ENCODE measurements around the gene TPST2. TPM values are rescaled to one million over a fixed set of nuclear protein-coding genes. Genes with fewer than 3 reads are reported as not detected.
A peak's percentile ranks its signal among the peaks of the same experiment; 100 is the strongest.
"Not testable (repeated sequence)": the region's sequence is repeated elsewhere in the genome, so short reads cannot be mapped to it uniquely, and the experiment has no call there.

TPST2 gene
- 58.7 TPM for total RNA-seq
- long read RNA-seq, full-length matches to known transcripts, result 296 of 370 reads
- long read RNA-seq, partial matches to known transcripts, result 34 of 370 reads
- long read RNA-seq, other reads (novel, unspliced or antisense), result 40 of 370 reads

DNA sequence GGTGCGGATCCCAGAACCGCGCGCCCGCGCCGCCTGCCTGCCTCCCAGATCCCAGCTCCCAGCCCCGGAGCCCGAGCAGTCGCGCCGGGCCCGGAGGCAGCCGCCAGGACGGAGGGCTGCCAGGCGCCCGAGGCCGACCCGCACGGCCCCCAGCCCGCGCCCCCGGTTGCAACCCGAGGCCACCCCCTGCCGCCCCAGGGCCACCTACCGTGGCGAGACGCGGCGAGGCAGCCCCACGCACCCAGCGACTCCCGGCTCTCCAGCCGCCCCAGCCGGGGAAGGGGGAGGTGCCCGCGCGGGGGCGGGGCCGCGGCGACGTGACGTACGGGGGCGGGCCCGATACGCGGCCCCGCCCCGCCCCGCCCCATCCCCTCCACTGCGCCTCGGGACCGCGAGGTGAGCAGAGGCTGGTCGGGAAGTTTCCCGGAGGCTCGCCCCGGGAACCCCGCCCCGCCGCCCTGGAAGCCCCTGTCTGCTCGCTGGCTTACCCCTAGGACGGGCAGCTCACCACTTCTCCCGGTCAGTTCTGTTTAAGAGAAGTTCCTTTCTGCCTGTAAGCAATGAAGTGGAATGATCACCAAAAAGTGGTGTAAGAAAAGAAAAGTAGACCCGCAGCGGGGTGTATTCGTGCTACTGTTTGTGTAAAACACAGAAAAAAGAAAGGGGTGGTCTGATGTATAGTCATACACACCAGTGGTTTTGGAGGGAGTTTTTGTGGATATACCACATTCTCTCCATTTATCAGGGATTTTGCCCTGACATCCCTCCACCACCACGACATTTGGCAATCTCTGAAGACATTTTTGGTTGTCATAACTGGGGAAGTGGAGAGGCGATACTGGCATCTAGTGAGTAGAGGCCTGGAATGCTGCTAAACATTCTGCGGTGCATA lies at the start of gene TPST2:
Gene TPST2, minus strand, starts transcription at position 288 of the 892 bp plus-strand sequence. CDS start 48,502 bp downstream, outside the sequence.
- DNase-seq (ENCODE audit: low spot score), result peak; percentile 94

DNA sequence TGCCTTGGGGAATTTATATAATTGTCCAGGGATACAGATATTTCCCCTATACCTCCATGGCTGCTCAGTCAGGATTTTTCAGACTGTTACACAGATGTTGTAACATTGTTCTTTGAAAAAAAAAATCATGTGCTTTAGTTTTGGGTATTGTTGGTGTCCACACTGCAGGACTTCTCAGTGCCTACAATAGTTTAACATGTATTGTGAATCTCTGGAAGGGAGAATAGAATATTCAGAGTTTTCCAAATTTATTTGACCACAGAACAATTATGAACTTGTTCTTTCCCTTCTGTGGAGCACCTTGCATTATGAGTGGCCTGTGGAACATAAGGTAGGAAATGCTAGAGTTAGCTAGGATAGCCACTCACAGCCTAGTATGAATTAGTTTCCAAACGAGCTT lies 46.4 kb upstream of the TPST2 start:
- no peak for DNase-seq (ENCODE audit: low spot score)

DNA sequence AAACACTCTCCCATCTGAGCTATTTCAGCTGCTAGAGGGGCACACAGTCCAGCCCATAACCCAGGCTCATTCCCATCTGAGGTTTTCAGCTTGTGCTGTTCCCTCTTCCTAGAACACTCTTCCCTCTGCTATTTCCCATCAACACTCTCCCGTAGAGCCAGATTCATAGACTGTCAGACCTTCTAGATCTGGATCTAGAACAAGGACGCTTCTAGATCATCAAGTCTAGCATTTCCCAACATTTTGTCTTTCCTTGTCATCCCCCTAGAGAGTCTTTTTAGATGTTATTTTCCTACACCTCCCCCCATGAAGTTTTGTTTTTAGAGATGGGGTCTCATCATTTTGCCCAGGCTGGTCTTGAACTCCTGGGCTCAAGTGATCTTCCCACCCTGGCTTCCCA lies 45.2 kb upstream of the TPST2 start:
- DNase-seq (ENCODE audit: low spot score), result no peak

DNA sequence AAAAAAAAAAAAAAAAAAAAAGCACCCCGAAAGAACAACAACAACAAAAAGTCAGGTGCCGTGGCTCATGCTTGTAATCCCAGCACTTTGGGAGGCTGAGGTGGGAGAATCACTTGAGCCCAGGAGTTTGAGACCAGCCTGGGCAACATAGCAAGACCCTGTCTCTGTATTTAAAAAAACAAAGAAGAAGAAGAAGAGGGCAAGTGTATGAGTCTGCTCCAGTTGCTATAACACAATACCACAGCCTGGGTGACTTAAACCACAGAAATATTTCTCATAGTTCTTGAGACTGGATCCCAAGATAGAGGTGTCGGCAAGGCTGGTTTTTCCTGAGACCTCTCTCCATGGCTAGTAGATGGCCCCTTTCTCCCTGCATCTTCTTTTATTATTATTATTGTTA lies 44.3 kb upstream of the TPST2 start:
- DNase-seq (ENCODE audit: low spot score), result no peak

- DNase-seq (ENCODE audit: low spot score), result no peak
Observed at GRCh38 chr22:26632422-26633155, 42.7 kb upstream of the TPST2 start.

DNA sequence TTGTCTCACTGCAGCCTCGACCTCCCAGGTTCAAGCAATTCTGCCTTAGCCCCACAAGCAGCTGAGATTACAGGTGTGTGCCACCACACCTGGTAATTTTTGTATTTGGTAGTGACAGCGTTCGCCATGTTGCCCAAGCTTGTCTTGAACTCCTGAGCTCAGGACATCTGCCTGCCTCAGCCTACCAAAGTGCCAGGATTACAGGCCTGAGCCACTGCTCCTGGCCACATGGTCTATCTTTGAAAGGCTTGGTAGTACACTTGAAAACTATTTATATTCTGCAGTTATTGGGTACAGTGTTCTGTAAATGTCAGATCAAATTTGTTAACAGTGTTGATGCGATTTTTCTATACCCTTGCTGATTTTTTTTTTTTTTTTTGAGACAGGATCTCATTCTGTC lies 41.4 kb upstream of the TPST2 start:
- DNase-seq (ENCODE audit: low spot score), result peak; percentile 43

DNA sequence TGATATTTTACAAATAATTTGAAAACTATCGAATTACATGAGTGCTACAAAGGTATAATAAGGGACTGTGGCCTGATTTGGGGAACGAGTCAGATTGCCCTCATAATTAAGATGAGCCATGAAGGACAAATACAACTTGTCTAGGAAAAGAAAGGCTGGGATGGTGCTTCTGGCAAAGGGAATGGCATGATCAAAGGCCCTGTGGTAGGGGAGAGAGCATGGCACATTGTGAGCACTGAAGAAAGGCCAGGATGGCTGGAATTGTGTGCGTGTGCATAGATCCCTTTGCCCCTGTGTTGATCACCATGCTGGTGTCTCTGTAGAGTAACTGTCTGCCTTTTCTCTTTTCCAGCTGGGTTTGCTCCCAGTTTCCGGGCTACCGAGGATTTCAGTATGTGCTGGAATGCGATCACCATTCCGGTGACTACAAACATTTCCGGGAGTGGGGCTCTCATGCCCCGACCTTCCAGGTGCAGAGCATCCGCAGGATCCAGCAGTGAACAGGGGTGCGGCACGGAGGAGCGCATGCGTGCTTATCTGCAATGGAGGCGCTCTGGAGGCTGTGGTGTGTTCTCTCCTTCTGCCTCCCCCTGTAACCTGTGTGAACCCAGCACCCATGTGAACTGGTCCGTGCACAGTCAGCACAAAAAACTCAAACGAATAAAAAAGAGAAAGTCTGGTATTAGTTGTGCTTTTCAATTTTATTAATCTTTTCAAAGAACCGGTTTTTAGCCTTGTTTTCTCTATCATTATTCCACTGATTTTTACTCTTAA lies 40.2 kb upstream of the TPST2 start:
- DNase-seq (ENCODE audit: low spot score), result peak; percentile 53

- peak; percentile 59 for DNase-seq (ENCODE audit: low spot score)
Observed at GRCh38 chr22:26624803-26625202, 34.9 kb upstream of the TPST2 start.

DNA sequence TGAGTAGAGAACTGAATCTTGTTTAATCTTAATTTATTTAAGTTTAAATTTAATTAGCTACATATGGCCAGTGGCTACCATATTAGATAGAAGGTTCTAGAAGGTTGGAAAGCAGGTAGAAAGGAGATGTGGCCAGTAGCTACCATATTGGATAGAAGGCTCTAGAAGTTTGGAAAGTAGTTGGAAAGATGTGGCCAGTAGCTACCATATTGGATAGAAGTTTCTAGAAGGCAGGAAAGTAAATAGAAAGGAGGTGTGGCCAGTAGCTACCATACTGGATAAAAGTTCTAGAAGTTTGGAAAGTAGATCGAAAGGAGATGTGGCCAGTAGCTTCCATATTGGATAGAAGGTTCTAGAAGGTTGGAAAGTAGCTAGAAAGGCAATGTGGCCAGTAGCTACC lies 34.1 kb upstream of the TPST2 start:
- DNase-seq (ENCODE audit: low spot score), result no peak

DNA sequence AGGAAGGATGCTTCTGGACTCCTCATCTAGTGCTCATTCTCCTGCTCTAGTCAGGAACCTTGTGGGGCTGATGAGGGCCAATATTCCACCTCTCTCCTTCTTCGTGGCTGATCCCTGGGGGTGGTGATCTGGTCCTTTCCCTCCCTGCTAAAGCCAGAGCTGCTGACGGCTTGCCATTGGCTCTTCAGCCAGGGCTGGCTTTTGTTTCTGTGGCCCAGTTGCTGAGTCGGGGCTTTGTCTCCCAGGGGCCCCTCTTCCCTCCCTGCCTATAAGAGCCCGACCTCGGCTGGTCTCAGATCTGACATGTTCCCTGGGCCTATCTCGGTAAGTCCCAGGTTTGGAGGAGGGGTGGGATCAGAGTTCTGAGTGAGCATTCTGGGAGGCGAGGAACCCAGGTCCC lies 31.7 kb upstream of the TPST2 start, which contains the start of gene CRYBA4:
Gene CRYBA4, plus strand, starts transcription at position 301 of the 400 bp plus-strand sequence. CDS start 634 bp downstream, outside the sequence.
- DNase-seq (ENCODE audit: low spot score), result no peak

- no peak for DNase-seq (ENCODE audit: low spot score)
Observed at GRCh38 chr22:26620197-26620596, 30.3 kb upstream of the TPST2 start.

GRCh38 chr22:26619510-26619909 lies 29.6 kb upstream of the TPST2 start:
- DNase-seq (ENCODE audit: low spot score), result no peak

DNA sequence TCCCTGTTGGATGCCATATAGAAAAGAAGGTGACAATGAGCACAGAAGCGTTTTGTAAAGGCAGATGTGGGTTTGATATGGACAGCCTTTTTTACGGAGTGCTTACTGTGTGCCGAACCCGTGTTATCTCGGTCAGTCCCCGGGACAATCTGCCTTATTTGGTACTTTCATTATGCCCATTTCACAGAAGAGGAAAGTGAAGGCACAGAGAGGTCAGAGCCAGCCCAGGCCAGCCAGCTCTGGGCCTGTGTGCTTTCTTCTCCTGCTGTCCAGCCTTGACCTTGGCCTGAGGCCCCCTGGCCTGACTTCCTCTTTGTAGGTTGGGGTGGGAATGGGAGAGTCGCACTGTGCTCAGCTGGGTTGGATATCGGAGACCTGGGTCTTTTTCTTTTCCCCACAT lies 28.5 kb upstream of the TPST2 start:
- DNase-seq (ENCODE audit: low spot score), result no peak

DNA sequence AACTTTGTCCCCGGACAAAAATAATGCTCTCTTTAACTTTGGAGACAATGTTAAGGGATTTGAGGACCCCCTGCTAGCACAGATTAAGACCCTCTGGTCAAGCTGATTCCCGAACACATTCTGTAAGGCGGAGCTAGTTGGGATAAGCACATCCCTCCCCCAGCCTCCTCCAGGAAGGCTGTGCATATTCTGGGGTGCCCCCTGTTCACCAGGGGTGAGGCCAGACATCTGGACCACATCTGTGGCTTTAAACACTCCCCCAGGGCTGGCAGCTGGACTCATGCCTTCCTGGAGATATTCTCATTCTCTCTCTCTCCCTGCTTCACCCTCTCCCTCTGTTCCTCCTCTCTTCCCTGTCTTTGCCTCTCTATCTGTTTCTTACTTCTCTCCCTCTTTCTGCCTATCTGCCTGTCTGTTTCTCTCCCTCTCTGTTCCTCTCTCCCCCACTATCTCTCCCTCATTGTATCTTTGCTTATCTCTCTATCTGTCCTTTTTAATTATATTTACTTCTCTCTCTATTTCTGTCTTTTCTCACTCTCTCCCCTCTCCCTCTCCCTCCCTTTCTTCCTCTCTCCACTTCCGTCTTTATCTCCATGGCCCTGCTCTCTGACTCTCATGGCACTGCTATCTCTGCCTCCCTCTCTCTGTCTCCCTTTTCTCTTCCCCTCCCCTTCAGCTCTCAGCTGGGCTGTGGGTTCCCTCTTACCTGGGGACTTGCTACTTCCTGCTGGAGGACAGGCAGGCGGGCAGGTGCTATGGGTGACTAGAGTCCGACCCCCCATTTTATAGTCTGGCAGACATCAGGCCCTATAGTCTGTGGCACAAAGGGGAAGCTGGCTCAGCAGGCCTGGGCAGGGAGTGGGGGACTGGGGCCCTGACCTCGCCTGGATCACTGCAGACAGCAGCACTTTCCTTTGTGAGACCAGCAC lies 27.6 kb upstream of the TPST2 start, which contains the start of gene CRYBB1:
Gene CRYBB1, minus strand, starts transcription at position 757 of the 929 bp plus-strand sequence. CDS start 1,708 bp downstream, outside the sequence.
- DNase-seq (ENCODE audit: low spot score), result peak; percentile 74

DNA sequence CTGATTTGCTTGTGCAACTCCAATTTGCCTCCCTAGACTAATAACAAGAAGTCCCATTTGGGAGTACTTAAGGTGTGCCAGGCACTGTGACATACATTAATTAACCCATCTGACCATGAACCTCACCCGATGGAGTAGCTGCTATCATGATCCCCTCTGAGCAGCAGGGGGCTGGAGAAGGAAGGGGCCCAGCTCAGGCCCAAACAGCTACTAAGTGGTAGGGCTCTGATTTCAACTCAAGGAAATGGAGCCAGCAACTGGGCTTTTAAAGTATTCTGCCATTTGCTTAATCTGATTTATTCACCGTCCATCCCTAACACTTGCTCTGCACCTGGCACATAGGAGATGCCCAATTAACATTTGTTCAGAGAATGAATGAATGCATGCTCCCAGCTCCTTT lies 26.7 kb upstream of the TPST2 start:
- no peak for DNase-seq (ENCODE audit: low spot score)

GRCh38 chr22:26615830-26616435 lies 26.0 kb upstream of the TPST2 start:
- DNase-seq (ENCODE audit: low spot score), result no peak

- DNase-seq (ENCODE audit: low spot score), result no peak
Observed at GRCh38 chr22:26615149-26615548, 25.2 kb upstream of the TPST2 start.

DNA sequence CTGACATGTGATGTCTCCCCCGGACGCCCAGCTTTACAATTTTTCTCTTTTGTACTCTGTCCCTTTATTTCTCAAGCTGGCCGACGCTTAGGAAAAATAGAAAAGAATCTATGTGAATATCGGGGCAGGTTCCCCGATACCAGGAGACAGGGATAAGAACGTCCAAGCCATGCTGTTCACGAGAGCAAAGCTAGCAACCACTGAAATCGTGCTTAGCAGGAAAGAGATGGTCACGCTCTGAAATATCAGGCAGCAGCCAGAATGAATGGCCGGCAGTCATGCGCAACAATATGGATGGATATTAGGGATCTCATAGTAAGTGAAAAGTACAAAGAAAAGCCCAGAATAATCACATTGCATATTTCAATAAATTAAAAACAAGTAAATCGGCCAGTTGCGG lies 24.4 kb upstream of the TPST2 start:
- no peak for DNase-seq (ENCODE audit: low spot score)

- DNase-seq (ENCODE audit: low spot score), result not testable (repeated sequence)
Observed at GRCh38 chr22:26613753-26614152, 23.8 kb upstream of the TPST2 start.

- DNase-seq (ENCODE audit: low spot score), result peak; percentile 14
Observed at GRCh38 chr22:26612652-26613051, 22.7 kb upstream of the TPST2 start.
